Measurements from ENCODE around the gene FRMPD1. TPM values are rescaled to one million over a fixed set of nuclear protein-coding genes. Genes with fewer than 3 reads are reported as not detected.

FRMPD1 gene
- total and polyA plus RNA-seq, 4 donors, result 0.06 to 0.25 (median 0.06) TPM; not detected in 1

GRCh38 chr9:37740631-37741328 is 90.0 kb downstream of the FRMPD1 start:
- no peaks in the 10 kb centered on the region for H3K27me3 ChIP-seq (ENCODE audit: control insufficient read depth in 3 of 3, insufficient read depth in 3 of 3, low read length in 2 of 3)
- 74 to 88% methylated on average over 15 of the region's 15 CpGs for WGBS, 2 donors
- H3K27ac ChIP-seq (ENCODE audit: low read depth in 1 of 2, low read length in 1 of 2), result no peak overlapping the region
- H3K9me3 ChIP-seq (ENCODE audit: control insufficient read depth in 4 of 4, insufficient read depth in 3 of 4, low read length in 3 of 4), result no peaks in the 10 kb centered on the region
- no peaks in the 10 kb centered on the region for H3K4me1 ChIP-seq (ENCODE audit: control insufficient read depth in 5 of 5, insufficient read depth in 5 of 5, low read length in 5 of 5)
- H3K4me3 ChIP-seq, result no peak overlapping the region
- H3K9ac ChIP-seq (ENCODE audit: insufficient read depth in 1 of 2, low read length in 2 of 2), result no peak overlapping the region
- ATAC-seq (ENCODE audit: insufficient read depth, low FRiP score), result no peak
- no peaks in the 10 kb centered on the region for H3K36me3 ChIP-seq (ENCODE audit: control insufficient read depth in 4 of 4, insufficient read depth in 4 of 4, low read length in 4 of 4)
- DNase-seq, result no peak
- TF ChIP-seq CTCF (IDR thresholded peaks at IDR 0.05; ENCODE audit: control extremely low read depth, extremely low read depth), result no peak

GRCh38 chr9:37745970-37746369 is 95.2 kb downstream of the FRMPD1 start:
- Histone ChIP-seq H3K4me3 (peak overlapping the region; percentile 15), H3K9me3 (ENCODE audit: control insufficient read depth in 4 of 4, insufficient read depth in 3 of 4, low read length in 3 of 4) (no peaks in the 10 kb centered on the region), H3K27me3 (ENCODE audit: control insufficient read depth in 3 of 3, insufficient read depth in 3 of 3, low read length in 2 of 3) (no peaks in the 10 kb centered on the region), H3K27ac (ENCODE audit: low read depth in 1 of 2, low read length in 1 of 2) (no peak overlapping the region), H3K36me3 (ENCODE audit: control insufficient read depth in 4 of 4, insufficient read depth in 4 of 4, low read length in 4 of 4) (no peaks in the 10 kb centered on the region), H3K4me1 (ENCODE audit: control insufficient read depth in 5 of 5, insufficient read depth in 5 of 5, low read length in 5 of 5) (no peaks in the 10 kb centered on the region), H3K9ac (ENCODE audit: insufficient read depth in 1 of 2, low read length in 2 of 2) (no peak overlapping the region)
- ATAC-seq (ENCODE audit: insufficient read depth, low FRiP score) (no peak), DNase-seq (no peak)
- 76 to 81% methylated on average over 8 of the region's 8 CpGs for WGBS, 2 donors
- no peak for TF ChIP-seq CTCF (IDR thresholded peaks at IDR 0.05; ENCODE audit: control extremely low read depth, extremely low read depth)

- no peak overlapping the region for H3K27ac ChIP-seq (ENCODE audit: low read depth in 1 of 2, low read length in 1 of 2)
- DNase-seq (no peak), ATAC-seq (ENCODE audit: insufficient read depth, low FRiP score) (no peak)
- H3K9me3 ChIP-seq (ENCODE audit: control insufficient read depth in 4 of 4, insufficient read depth in 3 of 4, low read length in 3 of 4), result no peaks in the 10 kb centered on the region
- no peak overlapping the region for H3K4me3 ChIP-seq
- no peaks in the 10 kb centered on the region for H3K36me3 ChIP-seq (ENCODE audit: control insufficient read depth in 4 of 4, insufficient read depth in 4 of 4, low read length in 4 of 4)
- no peak for TF ChIP-seq CTCF (IDR thresholded peaks at IDR 0.05; ENCODE audit: control extremely low read depth, extremely low read depth)
- H3K4me1 ChIP-seq (ENCODE audit: control insufficient read depth in 5 of 5, insufficient read depth in 5 of 5, low read length in 5 of 5), result no peaks in the 10 kb centered on the region
- no peak overlapping the region for H3K9ac ChIP-seq (ENCODE audit: insufficient read depth in 1 of 2, low read length in 2 of 2)
- 81 to 86% methylated on average over 24 of the region's 24 CpGs for WGBS, 2 donors
- no peaks in the 10 kb centered on the region for H3K27me3 ChIP-seq (ENCODE audit: control insufficient read depth in 3 of 3, insufficient read depth in 3 of 3, low read length in 2 of 3)
Measured at GRCh38 chr9:37746448-37747270, 95.9 kb downstream of the FRMPD1 start.
